Measurements from ENCODE around the gene SYNM. TPM values are rescaled to one million over a fixed set of nuclear protein-coding genes. Genes with fewer than 3 reads are reported as not detected.

SYNM gene
- total RNA-seq, 4 donors from 2014 or later, result 1,866 to 2,563 (median 2,454) TPM

GRCh38 chr15:99062226-99062625 lies 42.7 kb upstream of the SYNM start:
- 87% methylated on average over 5 of the region's 5 CpGs for WGBS
- Histone ChIP-seq H3K27ac (replicated peaks in 1 of 4) (no peak overlapping the region), H3K36me3 (no peaks in the 10 kb centered on the region), H3K4me3 (no peak overlapping the region), H3K9me3 (no peaks in the 10 kb centered on the region), H3K4me1 (peaks cover 9 to 24% (median 21%) of the 10 kb centered on the region in 4 donors), H3K27me3 (no peaks in the 10 kb centered on the region)
- TF ChIP-seq CTCF (IDR thresholded peaks at IDR 0.05) (no peak), POLR2A (IDR thresholded peaks at IDR 0.05; ENCODE audit: low read depth) (no peak), EP300 (IDR thresholded peaks at IDR 0.05) (no peak), POLR2AphosphoS5 (IDR thresholded peaks at IDR 0.05) (no peak)
- DNase-seq (ENCODE audit: extremely low spot score), result no peak
- intact Hi-C loops (cut with DNase I), result no loop called here

GRCh38 chr15:99068186-99068585 lies 36.7 kb upstream of the SYNM start:
- Histone ChIP-seq H3K4me3 (no peak overlapping the region), H3K9me3 (no peaks in the 10 kb centered on the region), H3K36me3 (no peaks in the 10 kb centered on the region), H3K27me3 (no peaks in the 10 kb centered on the region), H3K27ac (replicated peaks in 1 of 4) (no peak overlapping the region), H3K4me1 (no peaks in the 10 kb centered on the region)
- TF ChIP-seq POLR2AphosphoS5 (IDR thresholded peaks at IDR 0.05), result no peak
- TF ChIP-seq CTCF (IDR thresholded peaks at IDR 0.05), result no peak
- TF ChIP-seq EP300 (IDR thresholded peaks at IDR 0.05), result no peak
- no peak for TF ChIP-seq POLR2A (IDR thresholded peaks at IDR 0.05; ENCODE audit: low read depth)
- DNase-seq (ENCODE audit: extremely low spot score), result no peak
- 80% methylated on average over 6 of the region's 6 CpGs for WGBS
- intact Hi-C loops (cut with DNase I), result no loop called here

- H3K9me3 ChIP-seq, result no peaks in the 10 kb centered on the region
Measured at GRCh38 chr15:99070208-99070607, 34.7 kb upstream of the SYNM start.

GRCh38 chr15:99071091-99071680 lies 33.7 kb upstream of the SYNM start:
- H3K36me3 ChIP-seq, result no peaks in the 10 kb centered on the region
- H3K27ac ChIP-seq (replicated peaks in 1 of 4), result no peak overlapping the region
- DNase-seq (ENCODE audit: extremely low spot score), result no peak
- H3K4me1 ChIP-seq, result peaks cover 0 to 5% (median 1%) of the 10 kb centered on the region in 4 donors
- intact Hi-C loops (cut with DNase I), result no loop called here
- H3K27me3 ChIP-seq, result no peaks in the 10 kb centered on the region
- H3K4me3 ChIP-seq, result no peak overlapping the region
- no peaks in the 10 kb centered on the region for H3K9me3 ChIP-seq
- 89% methylated on average over 9 of the region's 10 CpGs for WGBS
- TF ChIP-seq POLR2A (IDR thresholded peaks at IDR 0.05; ENCODE audit: low read depth), result no peak
- no peak for TF ChIP-seq POLR2AphosphoS5 (IDR thresholded peaks at IDR 0.05)
- no peak for TF ChIP-seq CTCF (IDR thresholded peaks at IDR 0.05)
- TF ChIP-seq EP300 (IDR thresholded peaks at IDR 0.05), result no peak

More at GRCh38 chr15:99070208-99070607, 34.7 kb upstream of the SYNM start:
- no peak for DNase-seq (ENCODE audit: extremely low spot score)
- 74% methylated on average over 5 of the region's 5 CpGs for WGBS
- TF ChIP-seq CTCF (IDR thresholded peaks at IDR 0.05) (no peak), EP300 (IDR thresholded peaks at IDR 0.05) (no peak), POLR2A (IDR thresholded peaks at IDR 0.05; ENCODE audit: low read depth) (no peak), POLR2AphosphoS5 (IDR thresholded peaks at IDR 0.05) (no peak)
- Histone ChIP-seq H3K36me3 (no peaks in the 10 kb centered on the region), H3K4me1 (no peaks in the 10 kb centered on the region), H3K4me3 (no peak overlapping the region), H3K27ac (replicated peaks in 1 of 4) (no peak overlapping the region), H3K27me3 (no peaks in the 10 kb centered on the region)
- intact Hi-C loops (cut with DNase I), result no loop called here
